Epidermal melanocyte (primary cell): Measurements from ENCODE around the gene RBM34.
"Not testable (repeated sequence)": the region's sequence is repeated elsewhere in the genome, so short reads cannot be mapped to it uniquely, and the experiment has no call there.

Experiments used
- DNase-seq: peaks from one replicate; pipeline ENCODE4 v3.0.0; 2011; ENCODE audit warnings: low spot score; ENCODE audit not compliant: insufficient read length

The RBM34 gene

DNA sequence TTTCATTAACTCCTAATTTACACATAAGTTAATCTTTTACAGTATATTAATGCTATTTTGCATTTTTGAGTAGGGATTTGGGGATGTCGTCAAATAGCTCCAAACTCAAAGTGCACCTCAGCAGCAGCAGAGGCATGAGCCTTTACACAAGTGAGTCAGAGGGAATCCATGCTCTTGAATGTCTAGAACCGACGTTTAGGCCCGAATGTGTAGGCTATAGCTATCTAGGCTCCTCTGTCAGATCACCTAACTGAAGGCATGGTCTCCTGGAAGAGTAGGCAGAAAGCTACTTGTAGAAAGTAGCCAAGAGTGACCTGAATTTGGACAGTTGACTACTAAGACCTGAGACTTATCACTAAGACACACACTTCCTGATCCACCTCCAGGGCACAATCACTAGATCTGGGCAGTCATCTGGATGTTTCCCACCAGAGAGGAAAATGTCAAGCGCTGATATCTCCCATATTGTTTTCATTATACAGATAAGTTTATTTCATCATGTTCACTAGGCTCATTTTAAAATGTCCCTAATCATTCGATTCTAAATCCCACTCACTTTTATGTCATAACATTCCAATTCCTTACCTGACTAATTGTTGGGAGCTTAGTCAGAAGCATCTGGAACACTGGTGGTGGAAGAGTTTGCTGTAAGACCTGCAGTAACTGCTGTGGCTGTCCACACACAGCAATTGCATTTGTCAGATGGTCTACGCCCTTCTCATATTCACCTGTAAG lies 47.7 kb downstream of the RBM34 start:
- no peak for DNase-seq

DNA sequence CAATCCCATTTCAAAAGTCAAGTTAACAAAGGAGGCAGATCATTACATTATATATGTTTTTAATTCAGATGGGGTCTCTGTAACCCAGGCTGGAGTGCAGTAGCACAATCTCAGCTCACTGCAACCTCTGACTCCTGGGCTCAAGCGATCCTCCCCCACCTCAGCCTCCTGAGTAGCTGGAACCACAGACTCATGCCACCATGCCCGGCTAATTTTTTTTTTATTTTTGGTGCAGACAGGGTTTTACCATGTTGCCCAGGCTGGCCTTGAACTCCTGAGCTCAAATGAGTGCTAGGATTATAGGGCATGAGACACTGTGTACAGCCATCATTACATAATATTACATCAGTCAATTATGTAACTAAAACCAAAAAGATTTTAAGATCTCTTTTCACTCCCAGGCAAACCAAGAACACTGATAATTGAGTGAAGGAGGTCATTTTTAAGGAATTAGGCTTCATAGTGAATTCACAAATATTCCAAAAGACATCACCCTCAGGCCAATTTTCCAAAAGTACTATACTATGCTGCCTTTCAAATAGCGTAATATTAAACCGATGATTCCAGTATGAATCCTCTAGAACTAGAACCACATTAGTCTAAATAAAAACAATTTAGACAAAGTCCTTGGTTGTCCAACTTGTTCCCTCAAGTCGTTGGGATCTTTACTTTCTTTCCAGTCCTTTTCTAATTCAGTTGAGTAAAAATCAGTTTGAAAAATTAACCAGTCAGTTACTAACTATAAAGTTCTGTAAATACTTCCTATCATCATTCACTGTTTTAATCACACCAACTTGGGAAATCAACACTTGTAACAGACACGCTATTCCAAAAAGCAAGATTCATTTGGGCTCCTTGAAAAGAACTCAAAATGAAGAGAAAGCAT lies 48.5 kb downstream of the RBM34 start:
- DNase-seq = no peak

- DNase-seq = no peak
Observed at GRCh38 chr1:235111107-235111506, 49.9 kb downstream of the RBM34 start.

DNA sequence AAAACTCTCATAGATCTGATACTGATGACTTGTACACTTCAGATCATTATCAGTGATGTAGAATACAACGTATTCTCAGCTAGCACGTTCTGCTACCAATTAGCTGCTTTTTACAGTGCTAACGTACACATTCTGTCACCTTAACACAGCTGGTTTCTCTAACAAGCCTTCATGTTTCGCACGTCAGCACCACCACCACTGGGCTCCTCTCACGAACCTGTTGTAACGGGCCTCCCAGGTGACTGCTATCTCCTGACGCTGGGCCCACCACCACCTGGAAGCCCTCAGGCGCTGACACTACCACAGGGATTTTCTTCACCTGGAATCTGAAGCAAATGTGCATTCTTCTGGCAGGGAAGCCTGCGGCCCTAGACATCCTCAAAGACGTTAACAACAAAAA lies 52.2 kb downstream of the RBM34 start:
- no peak for DNase-seq

DNA sequence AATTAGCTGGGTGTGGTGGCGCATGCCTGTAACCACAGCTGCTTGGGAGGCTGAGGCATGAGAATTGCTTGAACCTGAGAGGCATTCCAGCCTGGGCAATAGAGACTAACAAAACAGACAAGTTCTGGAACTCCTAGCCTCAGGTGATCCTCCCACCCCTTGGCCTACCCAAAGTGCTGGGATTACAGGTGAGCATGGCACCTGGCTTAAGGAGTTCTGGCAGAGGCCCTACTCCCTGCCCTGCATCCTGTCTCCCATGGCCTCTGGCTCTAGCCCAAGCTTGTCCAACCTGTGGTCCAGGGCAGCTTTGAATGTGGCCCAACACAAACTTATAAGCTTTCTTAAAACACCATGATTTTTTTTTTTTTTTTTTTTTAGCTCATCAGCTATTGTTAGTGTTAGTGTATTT lies 52.9 kb downstream of the RBM34 start:
- DNase-seq = no peak

DNA sequence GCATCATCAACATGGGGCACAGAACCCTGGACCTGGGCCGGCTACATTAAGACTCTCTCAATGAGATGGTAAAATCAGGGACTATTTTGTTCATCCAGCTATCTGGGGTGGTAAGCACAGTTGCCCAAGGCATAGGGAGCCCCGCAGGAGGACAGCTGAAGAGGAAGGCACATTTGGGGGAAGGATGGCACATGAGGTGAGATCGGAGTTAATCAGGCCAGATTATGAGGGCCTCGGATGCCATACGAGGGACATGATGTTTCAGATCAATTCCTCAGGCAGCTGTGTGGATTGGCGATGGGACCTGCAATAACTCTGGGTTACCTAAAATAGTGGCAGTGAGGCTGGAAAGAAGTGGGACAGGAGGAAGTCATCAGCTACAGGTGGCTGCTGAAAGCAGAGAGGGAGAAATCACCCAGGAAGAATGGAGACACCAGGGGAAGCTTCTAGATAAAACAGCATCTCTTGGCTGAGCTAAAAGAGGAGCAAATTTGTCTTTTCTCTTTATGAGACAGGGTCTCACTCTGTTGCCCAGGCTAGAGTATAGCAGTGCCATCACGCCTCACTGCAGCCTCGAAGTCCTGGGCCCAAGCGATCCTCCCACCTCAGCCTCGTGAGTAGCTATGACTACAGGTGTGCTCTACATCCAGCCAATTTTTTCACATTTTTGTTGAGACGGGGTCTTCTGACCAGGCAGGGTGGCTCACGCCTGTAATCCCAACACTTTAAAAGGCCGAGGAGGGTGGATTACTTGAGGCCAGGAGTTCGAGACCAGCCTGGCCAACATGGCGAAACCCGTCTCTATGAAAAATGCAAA lies 53.5 kb downstream of the RBM34 start:
- no peak for DNase-seq

GRCh38 chr1:235106457-235106856 lies 54.6 kb downstream of the RBM34 start:
- DNase-seq = no peak

GRCh38 chr1:235105051-235106043 lies 55.7 kb downstream of the RBM34 start:
- no peak for DNase-seq

- DNase-seq = no peak
Observed at GRCh38 chr1:235102993-235103411, 58.0 kb downstream of the RBM34 start.

- DNase-seq = no peak
Observed at GRCh38 chr1:235102259-235102582, 58.8 kb downstream of the RBM34 start.

- no peak for DNase-seq
Observed at GRCh38 chr1:235101558-235102258, 59.3 kb downstream of the RBM34 start.

GRCh38 chr1:235100194-235100772 lies 60.8 kb downstream of the RBM34 start:
- DNase-seq = no peak

GRCh38 chr1:235098991-235099390 lies 62.1 kb downstream of the RBM34 start:
- no peak for DNase-seq

DNA sequence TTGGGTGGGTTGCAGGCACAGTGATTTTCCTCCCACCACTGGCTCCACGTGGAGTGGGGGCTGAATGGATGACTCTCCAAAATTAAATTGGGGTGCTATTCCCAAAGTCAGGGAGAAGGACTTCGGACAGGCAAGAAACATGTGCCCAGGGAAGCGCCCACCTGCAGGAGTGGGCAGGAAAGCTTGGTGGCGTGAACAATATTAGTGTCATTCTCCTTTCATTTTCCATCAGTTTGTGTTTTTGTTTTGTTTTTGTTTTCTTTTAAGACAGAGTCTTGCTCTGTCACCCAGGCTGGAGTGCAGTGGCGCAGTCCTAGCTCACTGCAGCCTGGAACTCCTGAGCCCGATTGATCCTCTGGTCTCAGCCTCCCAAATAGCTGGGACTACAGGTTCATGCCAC lies 62.5 kb downstream of the RBM34 start:
- no peak for DNase-seq

- not testable (repeated sequence) for DNase-seq
Observed at GRCh38 chr1:235097501-235097900, 63.5 kb downstream of the RBM34 start.

- no peak for DNase-seq
Observed at GRCh38 chr1:235095938-235096562, 65.0 kb downstream of the RBM34 start.

DNA sequence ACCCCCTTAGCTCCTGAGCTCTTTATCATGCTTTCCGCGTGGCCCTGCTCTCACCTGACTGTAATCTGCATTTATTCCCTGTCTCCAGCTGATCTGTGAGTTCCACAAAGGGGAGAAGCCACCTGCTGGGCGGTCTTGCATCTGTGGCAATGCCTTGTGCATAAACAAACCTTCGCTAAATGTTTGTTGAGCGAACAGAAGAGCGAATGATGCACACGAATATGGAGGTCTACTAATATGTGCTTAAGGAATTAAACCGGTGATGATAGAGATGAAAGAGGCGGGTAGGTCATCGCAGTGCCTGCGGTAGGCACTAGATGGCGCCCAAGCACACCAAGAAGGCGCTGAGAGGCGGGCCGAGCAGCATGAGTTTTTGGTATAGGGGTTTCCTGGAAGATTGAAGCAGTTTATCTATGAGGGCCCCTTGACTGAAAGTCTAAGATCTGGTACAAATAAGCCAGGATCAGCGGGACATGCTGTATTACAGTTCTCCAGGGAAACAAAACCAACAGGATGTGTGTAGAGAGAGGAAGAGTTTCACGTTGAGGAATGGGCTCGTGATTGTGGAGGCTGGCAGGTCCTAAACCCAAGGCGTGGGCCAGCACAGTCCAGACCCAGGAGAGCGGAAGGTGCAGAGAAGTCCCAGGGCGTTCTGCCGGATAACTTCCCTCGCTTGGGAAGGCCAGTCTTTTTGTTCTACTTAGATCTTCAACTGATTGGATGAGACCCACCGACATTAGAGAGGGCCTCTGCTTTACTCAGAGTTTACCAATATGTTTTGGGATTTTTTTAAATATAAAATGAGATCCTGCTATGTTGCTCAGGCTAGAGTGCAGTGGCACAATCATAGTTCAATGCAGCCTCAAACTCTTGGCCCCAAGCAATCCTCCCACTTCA lies 67.1 kb downstream of the RBM34 start:
- peak; percentile 63 for DNase-seq

DNA sequence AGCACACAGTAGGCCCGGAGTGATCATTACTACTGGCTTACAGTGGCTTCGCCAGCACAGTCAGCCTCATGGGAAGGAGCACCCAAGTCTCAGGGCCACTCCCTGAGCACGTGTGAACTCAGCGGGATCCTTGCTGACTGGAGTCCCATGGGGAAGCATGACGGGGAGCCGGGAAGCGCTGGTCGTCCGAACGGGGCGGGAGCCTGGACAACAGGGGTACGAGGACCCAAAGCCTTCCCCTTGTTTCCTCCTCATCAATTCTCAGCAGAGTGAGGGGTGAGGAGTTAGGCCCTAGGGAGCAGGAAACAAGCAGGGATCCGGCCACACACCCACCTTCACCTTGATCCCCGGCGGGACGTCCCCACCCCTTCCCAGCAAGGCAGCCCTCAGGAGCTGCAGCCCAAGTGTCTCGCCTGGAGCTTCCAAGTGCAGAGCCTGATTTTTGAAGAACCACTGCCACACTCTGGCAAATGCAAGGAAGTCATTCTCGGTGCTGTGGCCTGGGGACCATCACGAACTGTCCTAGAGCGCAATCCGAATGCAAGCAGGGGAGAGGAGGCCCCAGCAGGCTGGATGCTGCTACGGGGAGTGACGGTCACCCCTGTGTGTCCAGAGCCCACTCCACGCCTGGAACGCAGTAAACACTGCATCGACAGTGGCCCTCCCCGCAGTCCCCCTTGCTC lies 67.9 kb downstream of the RBM34 start:
- no peak for DNase-seq
